Esophagus squamous epithelium (tissue), 4 donors: Measurements from ENCODE around the gene RAB11FIP5.

Experiments used
- POLR2A ChIP-seq, 4 donors: fragments of 450-650 bp; IDR thresholded peaks; one replicate each; pipeline ENCODE4 v1.6.1; 2017; ENCODE audit warnings: antibody characterized with exemption in 4 of 4, mild to moderate bottlenecking in 4 of 4, moderate library complexity in 3 of 4
- TF ChIP-seq, protein P1 (sequence below), 6 experiments: fragments of 450-650 bp in 4 of 6; fragments of 200-600 bp in 2 of 6; sonication (generic) in 2 of 6; IDR thresholded peaks; one replicate each; pipeline ENCODE4 v1.5.1; 2016 to 2019; ENCODE audit warnings: antibody characterized with exemption in 6 of 6, mild to moderate bottlenecking in 4 of 6, moderate library complexity in 4 of 6

DNA sequence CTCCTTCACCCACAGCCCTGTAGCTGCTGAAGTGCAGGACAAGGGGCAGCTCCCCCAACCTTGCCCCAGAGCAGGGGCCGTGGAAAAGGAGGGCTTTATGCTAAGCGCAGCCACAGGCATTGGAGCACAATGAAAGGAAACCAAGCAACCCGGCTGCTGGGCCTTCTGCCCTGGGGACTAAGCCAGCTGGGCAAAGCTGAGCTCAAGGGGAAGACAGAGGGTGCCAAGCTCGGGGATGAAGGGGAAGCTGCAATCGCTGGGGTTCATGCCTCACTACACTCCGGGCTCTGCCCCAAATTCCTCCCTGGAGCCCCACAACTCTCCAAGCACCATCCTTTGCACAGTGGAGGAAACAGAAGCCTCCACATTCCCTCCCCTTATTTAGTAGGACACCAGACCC is 53.6 kb downstream of the RAB11FIP5 start:
- TF ChIP-seq, protein P1, sequence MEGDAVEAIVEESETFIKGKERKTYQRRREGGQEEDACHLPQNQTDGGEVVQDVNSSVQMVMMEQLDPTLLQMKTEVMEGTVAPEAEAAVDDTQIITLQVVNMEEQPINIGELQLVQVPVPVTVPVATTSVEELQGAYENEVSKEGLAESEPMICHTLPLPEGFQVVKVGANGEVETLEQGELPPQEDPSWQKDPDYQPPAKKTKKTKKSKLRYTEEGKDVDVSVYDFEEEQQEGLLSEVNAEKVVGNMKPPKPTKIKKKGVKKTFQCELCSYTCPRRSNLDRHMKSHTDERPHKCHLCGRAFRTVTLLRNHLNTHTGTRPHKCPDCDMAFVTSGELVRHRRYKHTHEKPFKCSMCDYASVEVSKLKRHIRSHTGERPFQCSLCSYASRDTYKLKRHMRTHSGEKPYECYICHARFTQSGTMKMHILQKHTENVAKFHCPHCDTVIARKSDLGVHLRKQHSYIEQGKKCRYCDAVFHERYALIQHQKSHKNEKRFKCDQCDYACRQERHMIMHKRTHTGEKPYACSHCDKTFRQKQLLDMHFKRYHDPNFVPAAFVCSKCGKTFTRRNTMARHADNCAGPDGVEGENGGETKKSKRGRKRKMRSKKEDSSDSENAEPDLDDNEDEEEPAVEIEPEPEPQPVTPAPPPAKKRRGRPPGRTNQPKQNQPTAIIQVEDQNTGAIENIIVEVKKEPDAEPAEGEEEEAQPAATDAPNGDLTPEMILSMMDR (IDR thresholded peaks at IDR 0.05), result no peak
- no peak for TF ChIP-seq POLR2A (IDR thresholded peaks at IDR 0.05)
